ENCODE measurements around the gene NKX6-1. TPM values are rescaled to one million over a fixed set of nuclear protein-coding genes. Genes with fewer than 3 reads are reported as not detected.

NKX6-1 gene
- not detected for total RNA-seq
- polyA plus RNA-seq = not detected

GRCh38 chr4:84498935-84499623, at the start of gene NKX6-1:
NKX6-1 (minus strand) TSS chr4:84499292; CDS start chr4:84498228, 1,064 bp downstream.
- H3K4me1 Mint-ChIP-seq = peaks cover 8 to 32% (median 16%) of the 10 kb centered on the region in 4 donors
- peak within 1 kb of the TSS; percentile 57 to 90 (median 81) for H3K4me3 Mint-ChIP-seq
- H3K36me3 ChIP-seq (ENCODE audit: insufficient read depth, low read length) = no peaks in the 10 kb centered on the region
- no peaks in the 10 kb centered on the region for H3K9me3 ChIP-seq (ENCODE audit: control insufficient read depth in 1 of 2, low read length in 2 of 2)
- intact Hi-C loops (cut with micrococcal nuclease) = no loop called here
- peaks cover 0 to 47% (median 37%) of the 10 kb centered on the region in 8 donors for H3K9me3 Mint-ChIP-seq
- ChIA-PET CTCF (ENCODE audit: partially characterized antibody) (no interaction called here), POLR2A (ENCODE audit: partially characterized antibody) (no interaction called here)
- H3K27me3 Mint-ChIP-seq = peaks cover 70 to 74% of the 10 kb centered on the region in 2 donors
- H3K27ac Mint-ChIP-seq = peak within 1 kb of the TSS in 2 of 7 donors; percentile 46 to 76
- peaks cover 22% of the 10 kb centered on the region for H3K4me1 ChIP-seq (ENCODE audit: insufficient read depth, low read length)
- peak within 1 kb of the TSS; percentile 28 to 36 for H3K4me3 ChIP-seq (ENCODE audit: low read length in 2 of 2)
- DNase-seq = no peak
- H3K27ac ChIP-seq (ENCODE audit: low read depth, low read length) = no peak within 1 kb of the TSS
- H3K36me3 Mint-ChIP-seq = peaks cover 2 to 9% of the 10 kb centered on the region in 2 donors
- H3K27me3 ChIP-seq (ENCODE audit: insufficient read depth, low read length) = peaks cover 82% of the 10 kb centered on the region

GRCh38 chr4:84547211-84547610, 48.1 kb upstream of the NKX6-1 start:
- no peaks in the 10 kb centered on the region for H3K9me3 ChIP-seq (ENCODE audit: control insufficient read depth in 1 of 2, low read length in 2 of 2)
- intact Hi-C loops (cut with micrococcal nuclease) = no loop called here
- H3K4me1 ChIP-seq (ENCODE audit: insufficient read depth, low read length) = no peaks in the 10 kb centered on the region
- ChIA-PET POLR2A (ENCODE audit: partially characterized antibody) (no interaction called here), CTCF (ENCODE audit: partially characterized antibody) (no interaction called here)
- H3K27me3 ChIP-seq (ENCODE audit: insufficient read depth, low read length) = no peaks in the 10 kb centered on the region
- H3K27me3 Mint-ChIP-seq = peaks cover 9 to 15% of the 10 kb centered on the region in 2 donors
- H3K27ac Mint-ChIP-seq = no peak overlapping the region
- H3K9me3 Mint-ChIP-seq = peaks cover 0 to 2% (median 0%) of the 10 kb centered on the region in 8 donors
- no peak overlapping the region for H3K4me3 ChIP-seq (ENCODE audit: low read length in 2 of 2)
- DNase-seq = no peak
- no peaks in the 10 kb centered on the region for H3K36me3 ChIP-seq (ENCODE audit: insufficient read depth, low read length)
- H3K4me1 Mint-ChIP-seq = no peaks in the 10 kb centered on the region
- H3K4me3 Mint-ChIP-seq = no peak overlapping the region
- no peaks in the 10 kb centered on the region for H3K36me3 Mint-ChIP-seq
- no peak overlapping the region for H3K27ac ChIP-seq (ENCODE audit: low read depth, low read length)

GRCh38 chr4:84545093-84545492, 46.0 kb upstream of the NKX6-1 start:
- CTCF ChIA-PET (ENCODE audit: partially characterized antibody) = no interaction called here
- H3K4me3 Mint-ChIP-seq = no peak overlapping the region
- no peak for DNase-seq

GRCh38 chr4:84535901-84536300, 36.8 kb upstream of the NKX6-1 start:
- Mint-ChIP-seq H3K36me3 (no peaks in the 10 kb centered on the region), H3K9me3 (peaks cover 0 to 4% (median 0%) of the 10 kb centered on the region in 8 donors), H3K27ac (no peak overlapping the region), H3K4me1 (no peaks in the 10 kb centered on the region), H3K27me3 (peaks cover 5 to 12% of the 10 kb centered on the region in 2 donors), H3K4me3 (no peak overlapping the region)
- Histone ChIP-seq H3K36me3 (ENCODE audit: insufficient read depth, low read length) (no peaks in the 10 kb centered on the region), H3K27ac (ENCODE audit: low read depth, low read length) (no peak overlapping the region), H3K9me3 (ENCODE audit: control insufficient read depth in 1 of 2, low read length in 2 of 2) (no peaks in the 10 kb centered on the region), H3K27me3 (ENCODE audit: insufficient read depth, low read length) (no peaks in the 10 kb centered on the region), H3K4me1 (ENCODE audit: insufficient read depth, low read length) (no peaks in the 10 kb centered on the region), H3K4me3 (ENCODE audit: low read length in 2 of 2) (no peak overlapping the region)
- ChIA-PET CTCF (ENCODE audit: partially characterized antibody) (interaction anchor here (1.2 to 1.4 kb wide), 2 partner anchors 14 to 890 kb away, joined by 3 read pairs; no protein-coding TSS in a partner anchor), POLR2A (ENCODE audit: partially characterized antibody) (no interaction called here)
- DNase-seq = no peak
- intact Hi-C loops (cut with micrococcal nuclease) = no loop called here

More at GRCh38 chr4:84545093-84545492, 46.0 kb upstream of the NKX6-1 start:
- H3K9me3 Mint-ChIP-seq = peaks cover 0 to 6% (median 0%) of the 10 kb centered on the region in 8 donors
- no peaks in the 10 kb centered on the region for H3K36me3 ChIP-seq (ENCODE audit: insufficient read depth, low read length)
- H3K27ac ChIP-seq (ENCODE audit: low read depth, low read length) = no peak overlapping the region
- no peak overlapping the region for H3K4me3 ChIP-seq (ENCODE audit: low read length in 2 of 2)
- POLR2A ChIA-PET (ENCODE audit: partially characterized antibody) = no interaction called here
- intact Hi-C loops (cut with micrococcal nuclease) = no loop called here
- no peak overlapping the region for H3K27ac Mint-ChIP-seq
- H3K4me1 ChIP-seq (ENCODE audit: insufficient read depth, low read length) = no peaks in the 10 kb centered on the region
- H3K4me1 Mint-ChIP-seq = no peaks in the 10 kb centered on the region
- no peaks in the 10 kb centered on the region for H3K9me3 ChIP-seq (ENCODE audit: control insufficient read depth in 1 of 2, low read length in 2 of 2)
- H3K27me3 Mint-ChIP-seq = peaks cover 11 to 15% of the 10 kb centered on the region in 2 donors
- no peaks in the 10 kb centered on the region for H3K27me3 ChIP-seq (ENCODE audit: insufficient read depth, low read length)
- no peaks in the 10 kb centered on the region for H3K36me3 Mint-ChIP-seq

- Histone ChIP-seq H3K27ac (ENCODE audit: low read depth, low read length) (no peak overlapping the region), H3K9me3 (ENCODE audit: control insufficient read depth in 1 of 2, low read length in 2 of 2) (no peaks in the 10 kb centered on the region), H3K4me1 (ENCODE audit: insufficient read depth, low read length) (no peaks in the 10 kb centered on the region), H3K36me3 (ENCODE audit: insufficient read depth, low read length) (no peaks in the 10 kb centered on the region), H3K27me3 (ENCODE audit: insufficient read depth, low read length) (no peaks in the 10 kb centered on the region), H3K4me3 (ENCODE audit: low read length in 2 of 2) (no peak overlapping the region)
- no peak overlapping the region for H3K4me3 Mint-ChIP-seq
- no peaks in the 10 kb centered on the region for H3K4me1 Mint-ChIP-seq
- peaks cover 4 to 16% of the 10 kb centered on the region in 2 donors for H3K27me3 Mint-ChIP-seq
- CTCF ChIA-PET (ENCODE audit: partially characterized antibody) = interaction anchor here (1.5 kb wide), 1 partner anchor 11 kb away, joined by 3 read pairs; no protein-coding TSS in a partner anchor
- peaks cover 0 to 4% (median 0%) of the 10 kb centered on the region in 8 donors for H3K9me3 Mint-ChIP-seq
- no peak overlapping the region for H3K27ac Mint-ChIP-seq
- DNase-seq = no peak
- H3K36me3 Mint-ChIP-seq = no peaks in the 10 kb centered on the region
- intact Hi-C loops (cut with micrococcal nuclease) = no loop called here
- POLR2A ChIA-PET (ENCODE audit: partially characterized antibody) = no interaction called here
Observed at GRCh38 chr4:84531689-84532088, 32.6 kb upstream of the NKX6-1 start.

GRCh38 chr4:84530871-84531270, 31.8 kb upstream of the NKX6-1 start:
- H3K4me3 ChIP-seq (ENCODE audit: low read length in 2 of 2) = no peak overlapping the region
- POLR2A ChIA-PET (ENCODE audit: partially characterized antibody) = no interaction called here

GRCh38 chr4:84530454-84530853, 31.4 kb upstream of the NKX6-1 start:
- no peak overlapping the region for H3K4me3 Mint-ChIP-seq
- no peak overlapping the region for H3K4me3 ChIP-seq (ENCODE audit: low read length in 2 of 2)
- H3K4me1 Mint-ChIP-seq = no peaks in the 10 kb centered on the region
- H3K9me3 Mint-ChIP-seq = peaks cover 0 to 4% (median 0%) of the 10 kb centered on the region in 8 donors
- CTCF ChIA-PET (ENCODE audit: partially characterized antibody) = interaction anchor here (1.0 to 3.6 kb wide), 3 partner anchors 12 to 888 kb away, joined by 3 to 17 read pairs (median 4); no protein-coding TSS in a partner anchor
- DNase-seq = no peak
- no peak overlapping the region for H3K27ac ChIP-seq (ENCODE audit: low read depth, low read length)
- no peaks in the 10 kb centered on the region for H3K9me3 ChIP-seq (ENCODE audit: control insufficient read depth in 1 of 2, low read length in 2 of 2)
- intact Hi-C loops (cut with micrococcal nuclease) = no loop called here
- no peak overlapping the region for H3K27ac Mint-ChIP-seq
- H3K36me3 ChIP-seq (ENCODE audit: insufficient read depth, low read length) = no peaks in the 10 kb centered on the region
- H3K4me1 ChIP-seq (ENCODE audit: insufficient read depth, low read length) = no peaks in the 10 kb centered on the region
- H3K36me3 Mint-ChIP-seq = no peaks in the 10 kb centered on the region
- H3K27me3 Mint-ChIP-seq = peaks cover 9 to 19% of the 10 kb centered on the region in 2 donors
- no peaks in the 10 kb centered on the region for H3K27me3 ChIP-seq (ENCODE audit: insufficient read depth, low read length)
- POLR2A ChIA-PET (ENCODE audit: partially characterized antibody) = no interaction called here

More at GRCh38 chr4:84530871-84531270, 31.8 kb upstream of the NKX6-1 start:
- CTCF ChIA-PET (ENCODE audit: partially characterized antibody) = interaction anchor here (1.0 to 3.6 kb wide), 3 partner anchors 13 to 889 kb away, joined by 3 to 17 read pairs (median 4); no protein-coding TSS in a partner anchor
- H3K27ac ChIP-seq (ENCODE audit: low read depth, low read length) = no peak overlapping the region
- no peak for DNase-seq
- H3K27me3 Mint-ChIP-seq = peaks cover 8 to 19% of the 10 kb centered on the region in 2 donors
- H3K27ac Mint-ChIP-seq = no peak overlapping the region
- H3K4me3 Mint-ChIP-seq = no peak overlapping the region
- no peaks in the 10 kb centered on the region for H3K9me3 ChIP-seq (ENCODE audit: control insufficient read depth in 1 of 2, low read length in 2 of 2)
- H3K9me3 Mint-ChIP-seq = peaks cover 0 to 4% (median 0%) of the 10 kb centered on the region in 8 donors
- H3K36me3 ChIP-seq (ENCODE audit: insufficient read depth, low read length) = no peaks in the 10 kb centered on the region
- H3K4me1 Mint-ChIP-seq = no peaks in the 10 kb centered on the region
- intact Hi-C loops (cut with micrococcal nuclease) = no loop called here
- no peaks in the 10 kb centered on the region for H3K36me3 Mint-ChIP-seq
- H3K27me3 ChIP-seq (ENCODE audit: insufficient read depth, low read length) = no peaks in the 10 kb centered on the region
- H3K4me1 ChIP-seq (ENCODE audit: insufficient read depth, low read length) = no peaks in the 10 kb centered on the region

All from CD4-positive, alpha-beta memory T cell (primary cell).